Activated naive CD8-positive, alpha-beta T cell treated with anti-CD3 and anti-CD28 coated beads for 36 hours (primary cell): ENCODE data around the gene SHISA9. TPM values are rescaled to one million over a fixed set of nuclear protein-coding genes. Genes with fewer than 3 reads are reported as not detected.

Experiments used
- DNase-seq: peaks from one replicate; pipeline ENCODE4 v3.0.0; 2021
- H3K27ac Mint-ChIP-seq: one replicate; pipeline ENCODE4 v1.8.0; 2022; ENCODE audit warnings: mild to moderate bottlenecking, moderate library complexity, mixed read lengths
- H3K27me3 Mint-ChIP-seq: one replicate; pipeline ENCODE4 v1.8.0; 2022; ENCODE audit warnings: mild to moderate bottlenecking, mixed read lengths
- H3K36me3 Mint-ChIP-seq: one replicate; pipeline ENCODE4 v1.8.0; 2021; ENCODE audit warnings: mild to moderate bottlenecking, mixed read lengths
- H3K4me1 Mint-ChIP-seq: one replicate; pipeline ENCODE4 v1.8.0; 2021; ENCODE audit warnings: mixed read lengths
- H3K4me3 Mint-ChIP-seq: one replicate; pipeline ENCODE4 v1.8.0; 2022; ENCODE audit warnings: mild to moderate bottlenecking, moderate library complexity, mixed read lengths
- H3K9me3 Mint-ChIP-seq: one replicate; pipeline ENCODE4 v1.8.0; 2022; ENCODE audit warnings: mixed read lengths
- total RNA-seq, 2 experiments: library from RNA; stranded (reverse); gene quantifications; one replicate each; pipeline ENCODE4 v1.2.3, GENCODE V29; 2021

Gene SHISA9
- total RNA-seq, 2 experiments from 2014 or later = not detected

GRCh38 chr16:12958366-12958765 is 57.0 kb downstream of the SHISA9 start:
- H3K4me1 Mint-ChIP-seq = no peaks in the 10 kb centered on the region
- no peak overlapping the region for H3K27ac Mint-ChIP-seq
- H3K36me3 Mint-ChIP-seq = no peaks in the 10 kb centered on the region
- H3K9me3 Mint-ChIP-seq = peaks cover 1% of the 10 kb centered on the region
- peaks cover 13% of the 10 kb centered on the region for H3K27me3 Mint-ChIP-seq
- DNase-seq = no peak
- no peak overlapping the region for H3K4me3 Mint-ChIP-seq

- peaks cover 1% of the 10 kb centered on the region for H3K9me3 Mint-ChIP-seq
- H3K27me3 Mint-ChIP-seq = peaks cover 13% of the 10 kb centered on the region
- H3K4me1 Mint-ChIP-seq = no peaks in the 10 kb centered on the region
- no peaks in the 10 kb centered on the region for H3K36me3 Mint-ChIP-seq
- DNase-seq = no peak
- H3K27ac Mint-ChIP-seq = no peak overlapping the region
- H3K4me3 Mint-ChIP-seq = no peak overlapping the region
These were observed 57.7 kb downstream of the SHISA9 start for GRCh38 chr16:12959072-12959471.

- no peak overlapping the region for H3K4me3 Mint-ChIP-seq
- H3K36me3 Mint-ChIP-seq = no peaks in the 10 kb centered on the region
- H3K4me1 Mint-ChIP-seq = no peaks in the 10 kb centered on the region
- no peak overlapping the region for H3K27ac Mint-ChIP-seq
- H3K27me3 Mint-ChIP-seq = peaks cover 4% of the 10 kb centered on the region
- peaks cover 1% of the 10 kb centered on the region for H3K9me3 Mint-ChIP-seq
- no peak for DNase-seq
These were observed 60.2 kb downstream of the SHISA9 start for GRCh38 chr16:12961626-12962025.

GRCh38 chr16:12964461-12964860 is 63.1 kb downstream of the SHISA9 start:
- no peak for DNase-seq
- H3K27ac Mint-ChIP-seq = no peak overlapping the region
- peaks cover 1% of the 10 kb centered on the region for H3K9me3 Mint-ChIP-seq
- H3K4me1 Mint-ChIP-seq = no peaks in the 10 kb centered on the region
- no peaks in the 10 kb centered on the region for H3K36me3 Mint-ChIP-seq
- peaks cover 7% of the 10 kb centered on the region for H3K27me3 Mint-ChIP-seq
- H3K4me3 Mint-ChIP-seq = no peak overlapping the region

- peaks cover 1% of the 10 kb centered on the region for H3K9me3 Mint-ChIP-seq
- peaks cover 7% of the 10 kb centered on the region for H3K27me3 Mint-ChIP-seq
- no peaks in the 10 kb centered on the region for H3K4me1 Mint-ChIP-seq
- DNase-seq = no peak
- H3K4me3 Mint-ChIP-seq = no peak overlapping the region
- H3K27ac Mint-ChIP-seq = no peak overlapping the region
- H3K36me3 Mint-ChIP-seq = no peaks in the 10 kb centered on the region
These were observed 63.9 kb downstream of the SHISA9 start for GRCh38 chr16:12965274-12965804.

- no peaks in the 10 kb centered on the region for H3K36me3 Mint-ChIP-seq
- H3K9me3 Mint-ChIP-seq = no peaks in the 10 kb centered on the region
- no peak for DNase-seq
- H3K27ac Mint-ChIP-seq = no peak overlapping the region
- H3K4me1 Mint-ChIP-seq = no peaks in the 10 kb centered on the region
- H3K4me3 Mint-ChIP-seq = no peak overlapping the region
- peaks cover 3% of the 10 kb centered on the region for H3K27me3 Mint-ChIP-seq
These were observed 69.8 kb downstream of the SHISA9 start for GRCh38 chr16:12971241-12971640.

- H3K27me3 Mint-ChIP-seq = no peaks in the 10 kb centered on the region
- no peaks in the 10 kb centered on the region for H3K36me3 Mint-ChIP-seq
- peaks cover 2% of the 10 kb centered on the region for H3K9me3 Mint-ChIP-seq
- no peak overlapping the region for H3K4me3 Mint-ChIP-seq
- no peak overlapping the region for H3K27ac Mint-ChIP-seq
- DNase-seq = no peak
- no peaks in the 10 kb centered on the region for H3K4me1 Mint-ChIP-seq
These were observed 70.8 kb downstream of the SHISA9 start for GRCh38 chr16:12972246-12972645.

- Mint-ChIP-seq H3K4me3 (no peak overlapping the region), H3K36me3 (no peaks in the 10 kb centered on the region), H3K27ac (no peak overlapping the region), H3K4me1 (no peaks in the 10 kb centered on the region), H3K27me3 (no peaks in the 10 kb centered on the region), H3K9me3 (peaks cover 2% of the 10 kb centered on the region)
- no peak for DNase-seq
These were observed 74.4 kb downstream of the SHISA9 start for GRCh38 chr16:12975766-12976165.

- DNase-seq = no peak
- Mint-ChIP-seq H3K27me3 (no peaks in the 10 kb centered on the region), H3K4me1 (no peaks in the 10 kb centered on the region), H3K9me3 (peaks cover 5% of the 10 kb centered on the region), H3K4me3 (no peak overlapping the region), H3K36me3 (no peaks in the 10 kb centered on the region), H3K27ac (no peak overlapping the region)
These were observed 75.1 kb downstream of the SHISA9 start for GRCh38 chr16:12976496-12976895.

GRCh38 chr16:12976936-12977335 is 75.5 kb downstream of the SHISA9 start:
- Mint-ChIP-seq H3K27me3 (no peaks in the 10 kb centered on the region), H3K9me3 (peaks cover 5% of the 10 kb centered on the region), H3K36me3 (no peaks in the 10 kb centered on the region), H3K4me3 (no peak overlapping the region), H3K27ac (no peak overlapping the region), H3K4me1 (no peaks in the 10 kb centered on the region)
- DNase-seq = no peak

GRCh38 chr16:12985516-12985915 is 84.1 kb downstream of the SHISA9 start:
- Mint-ChIP-seq H3K27me3 (no peaks in the 10 kb centered on the region), H3K27ac (no peak overlapping the region), H3K9me3 (peaks cover 8% of the 10 kb centered on the region), H3K4me3 (no peak overlapping the region), H3K4me1 (no peaks in the 10 kb centered on the region), H3K36me3 (no peaks in the 10 kb centered on the region)
- no peak for DNase-seq

- no peak overlapping the region for H3K27ac Mint-ChIP-seq
- no peak overlapping the region for H3K4me3 Mint-ChIP-seq
- H3K36me3 Mint-ChIP-seq = no peaks in the 10 kb centered on the region
- no peaks in the 10 kb centered on the region for H3K4me1 Mint-ChIP-seq
- peaks cover 3% of the 10 kb centered on the region for H3K9me3 Mint-ChIP-seq
- H3K27me3 Mint-ChIP-seq = peaks cover 4% of the 10 kb centered on the region
- no peak for DNase-seq
These were observed 86.7 kb downstream of the SHISA9 start for GRCh38 chr16:12988071-12988470.

- no peak for DNase-seq
- no peaks in the 10 kb centered on the region for H3K9me3 Mint-ChIP-seq
- peaks cover 4% of the 10 kb centered on the region for H3K27me3 Mint-ChIP-seq
- H3K4me1 Mint-ChIP-seq = no peaks in the 10 kb centered on the region
- H3K27ac Mint-ChIP-seq = no peak overlapping the region
- H3K36me3 Mint-ChIP-seq = no peaks in the 10 kb centered on the region
- H3K4me3 Mint-ChIP-seq = no peak overlapping the region
These were observed 90.7 kb downstream of the SHISA9 start for GRCh38 chr16:12992066-12992465.

GRCh38 chr16:12994402-12994801 is 93.0 kb downstream of the SHISA9 start:
- DNase-seq = no peak
- Mint-ChIP-seq H3K9me3 (no peaks in the 10 kb centered on the region), H3K27me3 (peaks cover 4% of the 10 kb centered on the region), H3K36me3 (no peaks in the 10 kb centered on the region), H3K4me1 (no peaks in the 10 kb centered on the region), H3K27ac (no peak overlapping the region), H3K4me3 (no peak overlapping the region)

GRCh38 chr16:12995721-12996372 is 94.4 kb downstream of the SHISA9 start:
- Mint-ChIP-seq H3K27ac (no peak overlapping the region), H3K27me3 (peaks cover 4% of the 10 kb centered on the region), H3K4me3 (no peak overlapping the region), H3K9me3 (no peaks in the 10 kb centered on the region), H3K4me1 (no peaks in the 10 kb centered on the region), H3K36me3 (no peaks in the 10 kb centered on the region)
- DNase-seq = no peak

- no peaks in the 10 kb centered on the region for H3K4me1 Mint-ChIP-seq
- DNase-seq = no peak
These were observed 97.1 kb downstream of the SHISA9 start for GRCh38 chr16:12998361-12999085.

More at GRCh38 chr16:12998361-12999085, 97.1 kb downstream of the SHISA9 start:
- H3K9me3 Mint-ChIP-seq = peaks cover 2% of the 10 kb centered on the region
- H3K36me3 Mint-ChIP-seq = no peaks in the 10 kb centered on the region
- no peak overlapping the region for H3K4me3 Mint-ChIP-seq
- no peak overlapping the region for H3K27ac Mint-ChIP-seq
- H3K27me3 Mint-ChIP-seq = no peaks in the 10 kb centered on the region
